HepG2 (cell line): Measurements from ENCODE around the gene WWC1. TPM values are rescaled to one million over a fixed set of nuclear protein-coding genes. Genes with fewer than 3 reads are reported as not detected.

Experiments
- ATF7-NPFF ChIP-seq: sonication (generic); formaldehyde crosslinking; IDR thresholded peaks from 2 replicates; pipeline ENCODE4 v1.8.1; 2023; ENCODE audit warnings: mild to moderate bottlenecking, low read depth, missing genetic modification reagents, moderate library complexity
- ATRX ChIP-seq: sonication (generic); formaldehyde crosslinking; IDR thresholded peaks from 2 replicates; pipeline ENCODE4 v1.4.0; 2020; ENCODE audit warnings: missing genetic modification reagents, borderline replicate concordance
- FOSL2 ChIP-seq: sonication (generic); formaldehyde crosslinking; IDR thresholded peaks from 2 replicates; pipeline ENCODE4 v1.4.0; 2020; ENCODE audit warnings: missing genetic modification reagents
- HDAC6 ChIP-seq: fragments of 200-600 bp; sonication (generic); IDR thresholded peaks from 2 replicates; pipeline ENCODE4 v1.7.0; 2017; ENCODE audit warnings: mild to moderate bottlenecking, antibody characterized with exemption, low read length, low read depth
- NFIC ChIP-seq: IDR thresholded peaks from 2 replicates; pipeline ENCODE4 v1.6.1; 2012; ENCODE audit warnings: mild to moderate bottlenecking, low read length, inconsistent platforms
- NONO ChIP-seq, 2 experiments: fragments of 450-650 bp in 1 of 2; sonication (generic) in 1 of 2; formaldehyde crosslinking in 1 of 2; IDR thresholded peaks in 1 of 2; conservative IDR thresholded peaks in 1 of 2; 2 replicates each; pipeline versions ENCODE4 v1.6.1 to v1.8.0; 2017 to 2022; ENCODE audit warnings: mild to moderate bottlenecking in 1 of 2, missing genetic modification reagents in 1 of 2, moderate library complexity in 1 of 2
- NR1H2 ChIP-seq: sonication (generic); formaldehyde crosslinking; IDR thresholded peaks from 2 replicates; pipeline ENCODE4 v1.8.1; 2022; ENCODE audit warnings: low read depth, missing genetic modification reagents, borderline replicate concordance
- SMAD3 ChIP-seq: sonication (generic); formaldehyde crosslinking; IDR thresholded peaks from 2 replicates; pipeline ENCODE4 v1.4.0; 2020; ENCODE audit warnings: missing genetic modification reagents
- SMARCC2 ChIP-seq: fragments of 450-650 bp; IDR thresholded peaks from 2 replicates; pipeline ENCODE4 v1.6.1; 2017; ENCODE audit warnings: antibody characterized with exemption, mild to moderate bottlenecking
- ZNF326 ChIP-seq: sonication (generic); formaldehyde crosslinking; IDR thresholded peaks from 2 replicates; pipeline ENCODE4 v1.4.0; 2020; ENCODE audit warnings: missing genetic modification reagents, borderline replicate concordance
- ZNF607 ChIP-seq: sonication (generic); formaldehyde crosslinking; IDR thresholded peaks from 2 replicates; pipeline ENCODE4 v1.5.1; 2020; ENCODE audit warnings: missing genetic modification reagents, mild to moderate bottlenecking, borderline replicate concordance
- polyA plus RNA-seq, 8 experiments: library from polyadenylated mRNA; depleted of rRNA in 3 of 8; stranded (reverse) in 7 of 8; unstranded in 1 of 8; fragments of >200 nt; fragmentation: Illumina TruSeq in 4 of 8; extraction: Trizol in 4 of 8; gene quantifications; 2 replicates each; pipeline versions ENCODE4 v1.2.1 to v1.2.3, GENCODE V29; 2011 to 2016; ENCODE audit warnings: low read depth in 4 of 8, missing spikeins in 1 of 8, mixed read lengths in 1 of 8; ENCODE audit not compliant: insufficient read depth in 1 of 8
- total RNA-seq, 5 experiments: library from RNA; depleted of rRNA; stranded (reverse); fragments of >200 nt; fragmentation: Illumina TruSeq; extraction: Trizol; gene quantifications; 2 replicates each; pipeline ENCODE4 v1.2.3, GENCODE V29; 2016; ENCODE audit warnings: low read depth in 1 of 5
- TF ChIP-seq, protein P1 (sequence below): sonication (generic); formaldehyde crosslinking; IDR thresholded peaks from 2 replicates; pipeline ENCODE4 v1.4.0; 2020; ENCODE audit warnings: missing genetic modification reagents
- TF ChIP-seq, protein P2 (sequence below): sonication (generic); formaldehyde crosslinking; IDR thresholded peaks from one replicate; pipeline ENCODE4 v1.5.1; 2020; ENCODE audit warnings: mild to moderate bottlenecking, missing genetic modification reagents; ENCODE audit errors: not compliant biosample characterization

The WWC1 gene
- total and polyA plus RNA-seq, 2 of the 13 experiments (the other 11 are each of a cell fraction or from before 2014, with no cell fraction given): 8.3 to 17.9 TPM

DNA sequence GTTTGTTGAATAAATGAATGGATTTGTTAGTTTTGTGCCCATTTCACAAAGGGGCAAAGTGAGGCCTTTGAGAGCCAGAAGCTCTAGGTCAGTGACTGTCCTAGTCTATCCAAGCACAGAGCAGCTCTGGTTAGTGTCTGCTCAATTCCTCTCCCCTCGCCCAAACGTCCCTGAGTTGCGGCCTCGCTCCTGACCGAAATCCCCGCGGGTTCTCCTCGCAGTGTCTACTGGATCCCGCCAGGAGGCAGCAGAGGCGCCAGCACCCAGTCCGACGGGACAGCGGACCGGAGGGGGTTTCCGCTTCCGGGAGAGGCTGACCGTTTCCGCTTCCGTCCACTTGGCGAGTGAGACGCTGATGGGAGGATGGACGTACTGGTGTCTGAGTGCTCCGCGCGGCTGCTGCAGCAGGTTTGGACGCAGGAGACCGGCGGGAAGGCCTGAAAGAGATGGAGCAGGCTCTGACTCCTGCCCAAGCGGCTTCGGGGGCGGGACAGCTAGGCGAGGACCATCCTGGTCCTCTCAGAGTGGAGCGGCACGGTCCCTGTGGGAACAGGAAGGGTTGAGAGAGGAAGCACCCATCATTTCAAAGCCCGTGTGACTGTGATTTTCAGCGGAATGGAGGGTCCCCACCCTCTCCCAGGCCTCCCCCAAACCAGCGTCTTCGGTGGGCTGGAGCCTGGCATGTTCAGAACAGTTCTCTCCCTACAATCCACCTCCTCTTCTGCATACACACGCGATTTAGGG, 194.9 kb downstream of the WWC1 start, which contains the start of gene RARS1 (continued):
- peak; percentile 65; the same call in 1 of the 2 replicates for TF ChIP-seq FOSL2 (CRISPR knock-in tag)
- TF ChIP-seq ZNF326 (CRISPR knock-in tag): no peak
- TF ChIP-seq NFIC: no peak
- TF ChIP-seq NR1H2: no peak
- TF ChIP-seq, protein P1, sequence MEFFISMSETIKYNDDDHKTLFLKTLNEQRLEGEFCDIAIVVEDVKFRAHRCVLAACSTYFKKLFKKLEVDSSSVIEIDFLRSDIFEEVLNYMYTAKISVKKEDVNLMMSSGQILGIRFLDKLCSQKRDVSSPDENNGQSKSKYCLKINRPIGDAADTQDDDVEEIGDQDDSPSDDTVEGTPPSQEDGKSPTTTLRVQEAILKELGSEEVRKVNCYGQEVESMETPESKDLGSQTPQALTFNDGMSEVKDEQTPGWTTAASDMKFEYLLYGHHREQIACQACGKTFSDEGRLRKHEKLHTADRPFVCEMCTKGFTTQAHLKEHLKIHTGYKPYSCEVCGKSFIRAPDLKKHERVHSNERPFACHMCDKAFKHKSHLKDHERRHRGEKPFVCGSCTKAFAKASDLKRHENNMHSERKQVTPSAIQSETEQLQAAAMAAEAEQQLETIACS (CRISPR knock-in tag): no peak
- TF ChIP-seq ATRX: no peak
- TF ChIP-seq ZNF607 (CRISPR knock-in tag): no peak
- TF ChIP-seq SMAD3: peak; percentile 82; the same call in 1 of the 2 replicates
- TF ChIP-seq HDAC6: no peak
- TF ChIP-seq, protein P2, sequence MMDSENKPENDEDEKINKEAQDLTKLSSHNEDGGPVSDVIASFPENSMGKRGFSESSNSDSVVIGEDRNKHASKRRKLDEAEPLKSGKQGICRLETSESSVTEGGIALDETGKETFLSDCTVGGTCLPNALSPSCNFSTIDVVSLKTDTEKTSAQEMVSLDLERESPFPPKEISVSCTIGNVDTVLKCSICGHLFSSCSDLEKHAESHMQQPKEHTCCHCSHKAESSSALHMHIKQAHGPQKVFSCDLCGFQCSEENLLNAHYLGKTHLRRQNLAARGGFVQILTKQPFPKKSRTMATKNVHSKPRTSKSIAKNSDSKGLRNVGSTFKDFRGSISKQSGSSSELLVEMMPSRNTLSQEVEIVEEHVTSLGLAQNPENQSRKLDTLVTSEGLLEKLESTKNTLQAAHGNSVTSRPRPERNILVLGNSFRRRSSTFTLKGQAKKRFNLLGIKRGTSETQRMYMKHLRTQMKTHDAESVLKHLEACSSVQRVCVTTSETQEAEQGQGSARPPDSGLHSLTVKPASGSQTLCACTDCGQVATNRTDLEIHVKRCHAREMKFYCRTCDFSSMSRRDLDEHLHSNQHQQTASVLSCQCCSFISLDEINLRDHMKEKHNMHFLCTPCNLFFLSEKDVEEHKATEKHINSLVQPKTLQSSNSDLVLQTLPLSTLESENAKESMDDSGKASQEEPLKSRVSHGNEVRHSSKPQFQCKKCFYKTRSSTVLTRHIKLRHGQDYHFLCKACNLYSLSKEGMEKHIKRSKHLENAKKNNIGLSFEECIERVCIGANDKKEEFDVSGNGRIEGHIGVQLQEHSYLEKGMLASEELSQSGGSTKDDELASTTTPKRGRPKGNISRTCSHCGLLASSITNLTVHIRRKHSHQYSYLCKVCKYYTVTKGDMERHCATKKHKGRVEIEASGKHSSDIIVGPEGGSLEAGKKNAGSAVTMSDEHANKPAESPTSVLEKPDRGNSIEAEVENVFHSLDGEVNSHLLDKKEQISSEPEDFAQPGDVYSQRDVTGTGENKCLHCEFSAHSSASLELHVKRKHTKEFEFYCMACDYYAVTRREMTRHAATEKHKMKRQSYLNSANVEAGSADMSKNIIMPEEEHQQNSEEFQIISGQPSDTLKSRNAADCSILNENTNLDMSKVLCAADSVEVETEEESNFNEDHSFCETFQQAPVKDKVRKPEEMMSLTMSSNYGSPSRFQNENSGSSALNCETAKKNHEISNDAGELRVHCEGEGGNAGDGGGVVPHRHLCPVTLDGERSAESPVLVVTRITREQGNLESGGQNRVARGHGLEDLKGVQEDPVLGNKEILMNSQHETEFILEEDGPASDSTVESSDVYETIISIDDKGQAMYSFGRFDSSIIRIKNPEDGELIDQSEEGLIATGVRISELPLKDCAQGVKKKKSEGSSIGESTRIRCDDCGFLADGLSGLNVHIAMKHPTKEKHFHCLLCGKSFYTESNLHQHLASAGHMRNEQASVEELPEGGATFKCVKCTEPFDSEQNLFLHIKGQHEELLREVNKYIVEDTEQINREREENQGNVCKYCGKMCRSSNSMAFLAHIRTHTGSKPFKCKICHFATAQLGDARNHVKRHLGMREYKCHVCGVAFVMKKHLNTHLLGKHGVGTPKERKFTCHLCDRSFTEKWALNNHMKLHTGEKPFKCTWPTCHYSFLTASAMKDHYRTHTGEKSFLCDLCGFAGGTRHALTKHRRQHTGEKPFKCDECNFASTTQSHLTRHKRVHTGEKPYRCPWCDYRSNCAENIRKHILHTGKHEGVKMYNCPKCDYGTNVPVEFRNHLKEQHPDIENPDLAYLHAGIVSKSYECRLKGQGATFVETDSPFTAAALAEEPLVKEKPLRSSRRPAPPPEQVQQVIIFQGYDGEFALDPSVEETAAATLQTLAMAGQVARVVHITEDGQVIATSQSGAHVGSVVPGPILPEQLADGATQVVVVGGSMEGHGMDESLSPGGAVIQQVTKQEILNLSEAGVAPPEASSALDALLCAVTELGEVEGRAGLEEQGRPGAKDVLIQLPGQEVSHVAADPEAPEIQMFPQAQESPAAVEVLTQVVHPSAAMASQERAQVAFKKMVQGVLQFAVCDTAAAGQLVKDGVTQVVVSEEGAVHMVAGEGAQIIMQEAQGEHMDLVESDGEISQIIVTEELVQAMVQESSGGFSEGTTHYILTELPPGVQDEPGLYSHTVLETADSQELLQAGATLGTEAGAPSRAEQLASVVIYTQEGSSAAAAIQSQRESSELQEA: peak; percentile 72
- TF ChIP-seq NONO (IDR thresholded peaks at IDR 0.05): no peak
- TF ChIP-seq NONO (CRISPR knock-in tag; conservative IDR thresholded peaks at IDR 0.05): peak; percentile 96
- TF ChIP-seq SMARCC2: no peak
- TF ChIP-seq ATF7-NPFF (CRISPR knock-in tag): peak; percentile 72
